ENCODE data around the gene IDS.
A peak's percentile ranks its signal among the peaks of the same experiment; 100 is the strongest.
"Not testable (repeated sequence)": the region's sequence is repeated elsewhere in the genome, so short reads cannot be mapped to it uniquely, and the experiment has no call there.

The IDS gene

DNA sequence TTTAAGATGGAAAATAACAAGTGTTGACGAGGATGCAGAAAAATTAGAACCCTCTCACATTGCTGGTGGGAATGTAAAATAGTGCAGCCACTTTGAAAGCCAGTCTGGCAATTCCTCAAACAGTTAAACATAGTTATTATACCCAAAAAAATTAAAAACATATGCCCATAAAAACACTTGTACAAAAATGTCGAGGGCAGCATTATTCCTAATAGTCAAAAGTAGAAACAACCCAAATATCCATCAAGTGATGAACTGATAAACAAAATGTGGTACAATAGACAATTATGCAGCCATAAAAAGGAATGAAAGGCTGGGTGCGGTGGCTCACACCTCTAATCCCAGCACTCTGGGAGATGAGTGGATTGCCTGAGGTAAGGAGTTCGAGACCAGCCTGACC, 6.3 kb downstream of the IDS start:
- Mint-ChIP-seq H3K4me1 (peaks cover 34% of the 10 kb centered on the region), H3K27ac (no peak overlapping the region), H3K36me3 (peaks cover 25% of the 10 kb centered on the region), H3K4me3 (no peak overlapping the region), H3K27me3 (no peaks in the 10 kb centered on the region), H3K9me3 (no peaks in the 10 kb centered on the region)
- DNase-seq, result no peak
- CTCF ChIA-PET, result no interaction called here

- Mint-ChIP-seq H3K36me3 (peaks cover 25% of the 10 kb centered on the region), H3K4me1 (peaks cover 30% of the 10 kb centered on the region), H3K4me3 (no peak overlapping the region), H3K27ac (peak overlapping the region; percentile 58), H3K9me3 (no peaks in the 10 kb centered on the region), H3K27me3 (no peaks in the 10 kb centered on the region)
- DNase-seq, result no peak
- CTCF ChIA-PET, result interaction anchor here (0.6 kb wide), 1 partner anchor 32 kb away, joined by 3 read pairs; no protein-coding TSS in a partner anchor
Observed at GRCh38 chrX:149497626-149498025, 7.5 kb downstream of the IDS start.

GRCh38 chrX:149497054-149497453, 8.1 kb downstream of the IDS start:
- peaks cover 23% of the 10 kb centered on the region for H3K36me3 Mint-ChIP-seq
- peaks cover 24% of the 10 kb centered on the region for H3K4me1 Mint-ChIP-seq
- H3K27me3 Mint-ChIP-seq, result no peaks in the 10 kb centered on the region
- H3K27ac Mint-ChIP-seq, result no peak overlapping the region
- no peak overlapping the region for H3K4me3 Mint-ChIP-seq
- no peaks in the 10 kb centered on the region for H3K9me3 Mint-ChIP-seq
- DNase-seq, result no peak
- CTCF ChIA-PET, result no interaction called here

DNA sequence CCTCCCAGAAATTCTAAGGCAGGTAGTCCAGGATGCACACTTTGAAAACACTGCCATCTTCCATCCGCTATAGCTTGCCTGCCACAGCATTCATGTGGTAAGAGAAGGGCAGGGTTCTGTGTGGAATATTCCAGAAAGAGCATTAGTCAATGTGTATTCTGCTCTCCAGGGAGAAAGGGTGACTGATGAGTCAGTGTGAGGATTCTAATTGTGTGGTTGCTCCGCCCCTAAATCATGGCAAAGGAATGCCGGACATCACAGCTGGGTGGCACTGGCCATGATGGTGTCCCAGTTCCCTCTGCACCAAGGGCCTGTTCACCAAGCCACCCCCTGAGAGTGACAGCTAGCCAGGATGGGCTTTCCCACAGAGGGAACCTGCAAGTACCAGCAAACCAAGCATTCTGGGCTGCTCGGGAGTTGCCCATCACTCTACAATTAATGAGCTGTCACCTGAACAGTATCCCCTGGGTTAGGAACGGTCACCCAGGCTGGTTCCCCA, 9.5 kb downstream of the IDS start:
- Mint-ChIP-seq H3K27ac (no peak overlapping the region), H3K36me3 (peaks cover 23% of the 10 kb centered on the region), H3K4me1 (peaks cover 10% of the 10 kb centered on the region), H3K9me3 (no peaks in the 10 kb centered on the region), H3K27me3 (no peaks in the 10 kb centered on the region), H3K4me3 (no peak overlapping the region)
- no peak for DNase-seq
- CTCF ChIA-PET, result no interaction called here

- no peaks in the 10 kb centered on the region for H3K9me3 Mint-ChIP-seq
- no peak overlapping the region for H3K4me3 Mint-ChIP-seq
- CTCF ChIA-PET, result no interaction called here
- H3K27ac Mint-ChIP-seq, result no peak overlapping the region
- H3K27me3 Mint-ChIP-seq, result no peaks in the 10 kb centered on the region
- H3K36me3 Mint-ChIP-seq, result peaks cover 21% of the 10 kb centered on the region
- H3K4me1 Mint-ChIP-seq, result peaks cover 4% of the 10 kb centered on the region
- no peak for DNase-seq
Observed at GRCh38 chrX:149494844-149495565, 10.1 kb downstream of the IDS start.

- Mint-ChIP-seq H3K4me3 (no peak overlapping the region), H3K27ac (no peak overlapping the region), H3K9me3 (no peaks in the 10 kb centered on the region), H3K27me3 (no peaks in the 10 kb centered on the region), H3K36me3 (peaks cover 20% of the 10 kb centered on the region), H3K4me1 (no peaks in the 10 kb centered on the region)
- no peak for DNase-seq
- CTCF ChIA-PET, result interaction anchor here (0.9 kb wide), 1 partner anchor 337 kb away, joined by 3 read pairs; no protein-coding TSS in a partner anchor
Observed at GRCh38 chrX:149493567-149494562, 11.2 kb downstream of the IDS start.

- CTCF ChIA-PET, result no interaction called here
- H3K9me3 Mint-ChIP-seq, result no peaks in the 10 kb centered on the region
- H3K27me3 Mint-ChIP-seq, result no peaks in the 10 kb centered on the region
- no peak for DNase-seq
- no peak overlapping the region for H3K4me3 Mint-ChIP-seq
- peaks cover 7% of the 10 kb centered on the region for H3K4me1 Mint-ChIP-seq
- H3K27ac Mint-ChIP-seq, result no peak overlapping the region
- H3K36me3 Mint-ChIP-seq, result peaks cover 26% of the 10 kb centered on the region
Observed at GRCh38 chrX:149491812-149492211, 13.3 kb downstream of the IDS start.

GRCh38 chrX:149490100-149490499, 15.0 kb downstream of the IDS start:
- CTCF ChIA-PET, result no interaction called here
- Mint-ChIP-seq H3K4me1 (peaks cover 15% of the 10 kb centered on the region), H3K27ac (no peak overlapping the region), H3K9me3 (no peaks in the 10 kb centered on the region), H3K4me3 (no peak overlapping the region), H3K27me3 (no peaks in the 10 kb centered on the region), H3K36me3 (peaks cover 35% of the 10 kb centered on the region)
- DNase-seq, result no peak

- CTCF ChIA-PET, DNase-seq, H3K27ac Mint-ChIP-seq, H3K27me3 Mint-ChIP-seq, H3K9me3 Mint-ChIP-seq, H3K4me3 Mint-ChIP-seq: not testable (repeated sequence)
- peaks cover 35% of the 10 kb centered on the region for H3K36me3 Mint-ChIP-seq
- peaks cover 15% of the 10 kb centered on the region for H3K4me1 Mint-ChIP-seq
Observed at GRCh38 chrX:149488411-149489052, 16.6 kb downstream of the IDS start.

- H3K4me1 Mint-ChIP-seq, result peaks cover 15% of the 10 kb centered on the region
- H3K4me3 Mint-ChIP-seq, H3K27me3 Mint-ChIP-seq, H3K9me3 Mint-ChIP-seq, CTCF ChIA-PET, H3K27ac Mint-ChIP-seq, DNase-seq: not testable (repeated sequence)
- H3K36me3 Mint-ChIP-seq, result peaks cover 36% of the 10 kb centered on the region
Observed at GRCh38 chrX:149488008-149488407, 17.1 kb downstream of the IDS start.

- CTCF ChIA-PET, result interaction anchor here (1.4 kb wide), 1 partner anchor 10 kb away, joined by 3 read pairs; no protein-coding TSS in a partner anchor
- no peak for DNase-seq
- H3K27me3 Mint-ChIP-seq, result no peaks in the 10 kb centered on the region
- H3K9me3 Mint-ChIP-seq, result no peaks in the 10 kb centered on the region
- H3K36me3 Mint-ChIP-seq, result peaks cover 36% of the 10 kb centered on the region
- H3K4me1 Mint-ChIP-seq, result peaks cover 15% of the 10 kb centered on the region
- H3K4me3 Mint-ChIP-seq, result no peak overlapping the region
- H3K27ac Mint-ChIP-seq, result peak overlapping the region; percentile 67
Observed at GRCh38 chrX:149487292-149487691, 17.8 kb downstream of the IDS start.

GRCh38 chrX:149476513-149476912, 28.6 kb downstream of the IDS start:
- CTCF ChIA-PET, result no interaction called here
- no peak overlapping the region for H3K27ac Mint-ChIP-seq
- no peak overlapping the region for H3K4me3 Mint-ChIP-seq
- H3K36me3 Mint-ChIP-seq, result peaks cover 12% of the 10 kb centered on the region
- H3K27me3 Mint-ChIP-seq, result no peaks in the 10 kb centered on the region
- no peak for DNase-seq
- no peaks in the 10 kb centered on the region for H3K9me3 Mint-ChIP-seq
- H3K4me1 Mint-ChIP-seq, result no peaks in the 10 kb centered on the region

DNA sequence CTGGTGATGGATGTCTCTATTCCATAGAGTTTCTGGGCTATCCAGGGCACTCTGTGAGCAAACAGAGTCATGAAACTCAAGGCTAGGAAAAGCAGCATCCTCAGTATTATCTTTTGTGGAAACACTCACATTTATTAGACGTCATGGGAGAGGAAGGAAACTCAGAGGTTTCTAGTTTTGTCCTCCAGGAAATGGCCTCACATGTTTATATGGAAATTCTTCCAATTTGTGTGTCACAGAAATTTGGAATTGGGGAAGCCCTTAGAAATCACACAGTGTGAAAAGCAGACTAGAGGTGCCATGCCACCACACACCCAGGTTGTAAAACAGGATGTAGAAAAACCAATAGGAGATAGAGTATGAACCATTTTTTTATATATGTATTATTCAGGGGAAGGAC, 31.1 kb downstream of the IDS start:
- Mint-ChIP-seq H3K4me3 (no peak overlapping the region), H3K27me3 (peaks cover 8% of the 10 kb centered on the region)

DNA sequence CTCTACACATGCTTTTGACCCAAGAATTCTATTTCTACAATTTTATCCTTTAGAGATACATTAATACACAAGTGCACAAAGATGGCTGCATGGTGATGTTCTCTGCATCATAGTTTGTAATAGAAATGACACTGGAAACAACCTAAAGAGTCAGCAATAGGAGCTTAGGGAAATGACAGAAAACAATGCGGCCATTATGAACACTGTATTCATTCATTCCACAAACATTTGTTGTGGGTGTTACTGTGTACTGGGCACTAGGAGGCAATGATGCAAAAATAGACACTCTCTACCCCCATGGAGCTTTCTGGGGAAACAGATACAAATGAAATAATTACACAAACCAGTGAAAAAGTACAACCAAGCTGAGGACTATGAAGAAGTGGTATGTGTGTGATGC, 32.0 kb downstream of the IDS start:
- Mint-ChIP-seq H3K36me3 (peaks cover under 1% of the 10 kb centered on the region), H3K27me3 (peaks cover 8% of the 10 kb centered on the region), H3K4me3 (no peak overlapping the region), H3K4me1 (no peaks in the 10 kb centered on the region), H3K27ac (no peak overlapping the region), H3K9me3 (no peaks in the 10 kb centered on the region)
- DNase-seq, result no peak
- CTCF ChIA-PET, result interaction anchor here (1.5 kb wide), 1 partner anchor 186 kb away, joined by 4 read pairs; no protein-coding TSS in a partner anchor

More for the DNA sequence above, 31.1 kb downstream of the IDS start:
- Mint-ChIP-seq H3K9me3 (no peaks in the 10 kb centered on the region), H3K36me3 (peaks cover 4% of the 10 kb centered on the region), H3K4me1 (no peaks in the 10 kb centered on the region), H3K27ac (no peak overlapping the region)
- CTCF ChIA-PET, result no interaction called here
- DNase-seq, result no peak

Measured in activated naive CD4-positive, alpha-beta T cell treated with anti-CD3 and anti-CD28 coated beads, Interleukin-2, amount 10 ng/mL, durations not matched to agents 7 days and 5 days (primary cell).